GM12878 (cell line): Measurements from ENCODE around the gene CD82. TPM values are rescaled to one million over a fixed set of nuclear protein-coding genes. Genes with fewer than 3 reads are reported as not detected.

Source experiments
- BHLHE40 ChIP-seq, 2 experiments: fragments of 450-650 bp in 1 of 2; IDR thresholded peaks; 2 replicates each; pipeline ENCODE4 v1.6.1; 2011 to 2017; ENCODE audit warnings: low read depth in 2 of 2, borderline replicate concordance in 1 of 2, improper control_type of control experiment in 1 of 2, low read length in 1 of 2, mild to moderate bottlenecking in 1 of 2
- CBFB ChIP-seq: IDR thresholded peaks from 2 replicates; pipeline ENCODE4 v1.6.1; 2016; ENCODE audit warnings: antibody characterized with exemption, low read depth
- CBX3 ChIP-seq: fragments of 200-600 bp; sonication (generic); IDR thresholded peaks from 2 replicates; pipeline ENCODE4 v1.6.1; 2016; ENCODE audit warnings: low read depth, borderline replicate concordance
- DPF2 ChIP-seq: fragments of 450-650 bp; IDR thresholded peaks from 2 replicates; pipeline ENCODE4 v1.6.1; 2017; ENCODE audit warnings: mild to moderate bottlenecking
- JUND ChIP-seq: IDR thresholded peaks from 2 replicates; pipeline ENCODE4 v1.6.1; 2012; ENCODE audit warnings: low read depth, mild to moderate bottlenecking, low read length, improper control_type of control experiment, moderate library complexity
- MYC ChIP-seq: IDR thresholded peaks from 2 replicates; pipeline ENCODE4 v1.6.1; 2011; ENCODE audit warnings: mild to moderate bottlenecking, low read length, moderate library complexity, inconsistent platforms; ENCODE audit not compliant: insufficient read depth, insufficient replicate concordance, insufficient read length, severe bottlenecking
- NBN ChIP-seq: fragments of 450-650 bp; IDR thresholded peaks from 2 replicates; pipeline ENCODE4 v1.6.1; 2016
- NRF1 ChIP-seq: conservative IDR thresholded peaks from 2 replicates; pipeline ENCODE4 v1.6.1; 2011; ENCODE audit warnings: mild to moderate bottlenecking, low read depth, low read length, improper control_type of control experiment
- POLR2AphosphoS2 ChIP-seq: IDR thresholded peaks from 2 replicates; pipeline ENCODE4 v1.6.1; 2011; ENCODE audit warnings: low read depth, mild to moderate bottlenecking, low read length, improper control_type of control experiment, moderate library complexity
- RAD51 ChIP-seq: fragments of 450-650 bp; IDR thresholded peaks from 2 replicates; pipeline ENCODE4 v1.6.1; 2016; ENCODE audit warnings: moderate library complexity, mild to moderate bottlenecking, inconsistent platforms
- SMARCA5 ChIP-seq: fragments of 450-650 bp; IDR thresholded peaks from 2 replicates; pipeline ENCODE4 v1.6.1; 2017; ENCODE audit warnings: mild to moderate bottlenecking
- SP1 ChIP-seq: IDR thresholded peaks from one replicate; pipeline ENCODE4 v1.6.1; 2011; ENCODE audit warnings: low read depth, low read length
- SPI1 ChIP-seq: IDR thresholded peaks from 2 replicates; pipeline ENCODE4 v1.6.1; 2011; ENCODE audit warnings: low read depth, mild to moderate bottlenecking, low read length, moderate library complexity, borderline replicate concordance; ENCODE audit not compliant: insufficient read depth
- SRF ChIP-seq, 2 experiments: IDR thresholded peaks; 2 replicates each; pipeline ENCODE4 v1.6.1; 2011; ENCODE audit warnings: low read depth in 2 of 2, low read length in 2 of 2, mild to moderate bottlenecking in 1 of 2, moderate library complexity in 1 of 2
- ZBED1 ChIP-seq: IDR thresholded peaks from 2 replicates; pipeline ENCODE4 v1.6.1; 2016; ENCODE audit warnings: borderline replicate concordance
- ZNF217 ChIP-seq: fragments of 450-650 bp; IDR thresholded peaks from 2 replicates; pipeline ENCODE4 v1.6.1; 2017; ENCODE audit warnings: antibody characterized with exemption, mild to moderate bottlenecking
- ZZZ3 ChIP-seq: IDR thresholded peaks from 2 replicates; pipeline ENCODE4 v1.6.1; 2011; ENCODE audit warnings: low read depth; ENCODE audit not compliant: control insufficient read depth, insufficient read length
- polyA plus RNA-seq, 11 experiments: library from polyadenylated mRNA; depleted of rRNA in 4 of 11; unstranded in 6 of 11; stranded (reverse) in 5 of 11; fragments of >200 nt; fragmentation: Nextera tagmentation in 4 of 11; fragmentation: Illumina TruSeq in 1 of 11; extraction: Ambion mirVana in 4 of 11; extraction: Trizol in 1 of 11; gene quantifications; 1 replicate in 1 of 11; 2 replicates in 10 of 11; pipeline versions ENCODE4 v1.2.1 to v1.2.3, GENCODE V29; 2011 to 2016; ENCODE audit warnings: inconsistent platforms in 2 of 11, missing spikeins in 2 of 11, low read depth in 1 of 11
- total RNA-seq, 4 experiments: library from RNA; depleted of rRNA in 3 of 4; stranded (reverse); fragments of >200 nt in 3 of 4; fragmentation: Illumina TruSeq in 1 of 4; extraction: Trizol in 1 of 4; gene quantifications; 2 replicates each; pipeline versions ENCODE4 v1.2.1 to v1.2.3, GENCODE V29; 2013 to 2021
- TF ChIP-seq, protein P1 (sequence below): fragments of 450-650 bp; IDR thresholded peaks from 2 replicates; pipeline ENCODE4 v1.6.1; 2017; ENCODE audit warnings: mild to moderate bottlenecking, low read depth, inconsistent platforms; ENCODE audit not compliant: poor library complexity, severe bottlenecking
- TF ChIP-seq, protein P2 (sequence below): IDR thresholded peaks from 2 replicates; pipeline ENCODE4 v1.6.1; 2012; ENCODE audit warnings: low read depth, low read length, improper control_type of control experiment
- TF ChIP-seq, protein P3 (sequence below): IDR thresholded peaks from 2 replicates; pipeline ENCODE4 v1.6.1; 2012; ENCODE audit warnings: low read length, inconsistent platforms

CD82 gene
- total and polyA plus RNA-seq, 10 of the 15 experiments (the other 5 are each of a cell fraction or from before 2014, with no cell fraction given), result 5.2 to 180 (median 84.7) TPM

GRCh38 chr11:44565211-44565952, at the start of gene CD82 (continued):
- TF ChIP-seq, protein P1, sequence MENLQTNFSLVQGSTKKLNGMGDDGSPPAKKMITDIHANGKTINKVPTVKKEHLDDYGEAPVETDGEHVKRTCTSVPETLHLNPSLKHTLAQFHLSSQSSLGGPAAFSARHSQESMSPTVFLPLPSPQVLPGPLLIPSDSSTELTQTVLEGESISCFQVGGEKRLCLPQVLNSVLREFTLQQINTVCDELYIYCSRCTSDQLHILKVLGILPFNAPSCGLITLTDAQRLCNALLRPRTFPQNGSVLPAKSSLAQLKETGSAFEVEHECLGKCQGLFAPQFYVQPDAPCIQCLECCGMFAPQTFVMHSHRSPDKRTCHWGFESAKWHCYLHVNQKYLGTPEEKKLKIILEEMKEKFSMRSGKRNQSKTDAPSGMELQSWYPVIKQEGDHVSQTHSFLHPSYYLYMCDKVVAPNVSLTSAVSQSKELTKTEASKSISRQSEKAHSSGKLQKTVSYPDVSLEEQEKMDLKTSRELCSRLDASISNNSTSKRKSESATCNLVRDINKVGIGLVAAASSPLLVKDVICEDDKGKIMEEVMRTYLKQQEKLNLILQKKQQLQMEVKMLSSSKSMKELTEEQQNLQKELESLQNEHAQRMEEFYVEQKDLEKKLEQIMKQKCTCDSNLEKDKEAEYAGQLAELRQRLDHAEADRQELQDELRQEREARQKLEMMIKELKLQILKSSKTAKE, result no peak
- TF ChIP-seq MYC (no peak), SMARCA5 (peak; percentile 60; the same call in 1 of the 2 replicates), ZBED1 (no peak), DPF2 (peak; percentile 57), CBX3 (no peak), JUND (no peak), ZNF217 (no peak), SRF (IDR thresholded peaks at IDR 0.05; ENCODE audit: low read depth in 2 of 2, low read length in 2 of 2) (no peak), ZZZ3 (no peak), SP1 (peak; percentile 61), NBN (peak; percentile 43; the same call in 1 of the 2 replicates), NRF1 (no peak), SPI1 (0 out of 2 replicates have a peak, but pooled peaks have one; percentile 28), RAD51 (no peak), CBFB (peak; percentile 13; the same call in 1 of the 2 replicates), BHLHE40 (IDR thresholded peaks at IDR 0.05; ENCODE audit: borderline replicate concordance in 1 of 2, low read depth in 2 of 2, low read length in 1 of 2) (peak; percentile 78 to 93; a peak in 3 of 4 replicates), POLR2AphosphoS2 (peak; percentile 84; the same call in 1 of the 2 replicates)
- TF ChIP-seq, protein P2, sequence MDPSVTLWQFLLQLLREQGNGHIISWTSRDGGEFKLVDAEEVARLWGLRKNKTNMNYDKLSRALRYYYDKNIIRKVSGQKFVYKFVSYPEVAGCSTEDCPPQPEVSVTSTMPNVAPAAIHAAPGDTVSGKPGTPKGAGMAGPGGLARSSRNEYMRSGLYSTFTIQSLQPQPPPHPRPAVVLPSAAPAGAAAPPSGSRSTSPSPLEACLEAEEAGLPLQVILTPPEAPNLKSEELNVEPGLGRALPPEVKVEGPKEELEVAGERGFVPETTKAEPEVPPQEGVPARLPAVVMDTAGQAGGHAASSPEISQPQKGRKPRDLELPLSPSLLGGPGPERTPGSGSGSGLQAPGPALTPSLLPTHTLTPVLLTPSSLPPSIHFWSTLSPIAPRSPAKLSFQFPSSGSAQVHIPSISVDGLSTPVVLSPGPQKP, result no peak
- TF ChIP-seq, protein P3, sequence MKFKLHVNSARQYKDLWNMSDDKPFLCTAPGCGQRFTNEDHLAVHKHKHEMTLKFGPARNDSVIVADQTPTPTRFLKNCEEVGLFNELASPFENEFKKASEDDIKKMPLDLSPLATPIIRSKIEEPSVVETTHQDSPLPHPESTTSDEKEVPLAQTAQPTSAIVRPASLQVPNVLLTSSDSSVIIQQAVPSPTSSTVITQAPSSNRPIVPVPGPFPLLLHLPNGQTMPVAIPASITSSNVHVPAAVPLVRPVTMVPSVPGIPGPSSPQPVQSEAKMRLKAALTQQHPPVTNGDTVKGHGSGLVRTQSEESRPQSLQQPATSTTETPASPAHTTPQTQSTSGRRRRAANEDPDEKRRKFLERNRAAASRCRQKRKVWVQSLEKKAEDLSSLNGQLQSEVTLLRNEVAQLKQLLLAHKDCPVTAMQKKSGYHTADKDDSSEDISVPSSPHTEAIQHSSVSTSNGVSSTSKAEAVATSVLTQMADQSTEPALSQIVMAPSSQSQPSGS, result no peak
